Iris pigment epithelial cell (primary cell): ENCODE measurements around the gene AHCYL1.
"Not testable (repeated sequence)": the region's sequence is repeated elsewhere in the genome, so short reads cannot be mapped to it uniquely, and the experiment has no call there.

Experiments used
- DNase-seq: peaks from one replicate; pipeline ENCODE4 v3.0.0-alpha.2; 2011; ENCODE audit warnings: low read depth

Gene AHCYL1

DNA sequence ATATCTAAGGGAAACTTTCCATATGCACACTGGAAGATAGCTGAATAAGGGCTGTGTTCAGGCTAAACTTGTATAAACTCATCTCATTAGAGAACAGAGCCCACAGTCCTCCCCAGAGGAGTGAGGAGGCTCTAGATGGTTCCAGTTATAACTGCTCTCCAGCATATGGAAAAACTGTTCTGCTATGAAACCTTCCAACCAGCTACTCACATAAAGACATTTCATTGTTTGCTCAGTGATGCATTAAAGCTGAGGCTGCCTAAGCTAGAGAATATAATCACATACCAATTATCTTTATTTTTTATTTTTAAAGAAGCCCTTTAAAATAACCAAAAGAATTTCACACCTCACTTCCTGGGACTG is 13.3 kb downstream of the AHCYL1 start:
- DNase-seq: no peak

DNA sequence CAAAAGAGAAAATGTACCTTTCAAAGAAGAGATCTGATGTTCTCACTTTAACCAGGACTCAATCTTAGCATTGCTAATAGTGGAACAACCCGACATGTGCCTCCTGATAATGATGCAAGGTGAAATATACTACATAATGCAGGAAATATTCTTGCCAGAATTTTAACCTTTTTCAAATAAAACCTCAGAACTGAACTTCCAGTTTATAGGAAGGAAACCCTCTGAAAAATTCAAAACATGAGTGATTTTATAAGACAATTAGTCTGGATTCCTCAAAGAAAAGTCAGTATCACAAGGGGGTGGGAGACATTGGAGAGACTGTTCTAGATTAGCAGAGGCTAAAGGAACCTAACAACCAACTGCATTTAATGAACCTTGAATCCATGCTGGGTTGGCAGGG is 18.1 kb downstream of the AHCYL1 start:
- no peak for DNase-seq

GRCh38 chr1:110003747-110004428 is 19.3 kb downstream of the AHCYL1 start:
- peak; percentile 100 for DNase-seq

GRCh38 chr1:110004583-110004982 is 20.0 kb downstream of the AHCYL1 start:
- no peak for DNase-seq

- DNase-seq: peak; percentile 76
Observed at GRCh38 chr1:110005971-110006370, 21.4 kb downstream of the AHCYL1 start.

GRCh38 chr1:110006516-110006915 is 22.0 kb downstream of the AHCYL1 start:
- no peak for DNase-seq

- DNase-seq: no peak
Observed at GRCh38 chr1:110007046-110007830, 22.7 kb downstream of the AHCYL1 start.

DNA sequence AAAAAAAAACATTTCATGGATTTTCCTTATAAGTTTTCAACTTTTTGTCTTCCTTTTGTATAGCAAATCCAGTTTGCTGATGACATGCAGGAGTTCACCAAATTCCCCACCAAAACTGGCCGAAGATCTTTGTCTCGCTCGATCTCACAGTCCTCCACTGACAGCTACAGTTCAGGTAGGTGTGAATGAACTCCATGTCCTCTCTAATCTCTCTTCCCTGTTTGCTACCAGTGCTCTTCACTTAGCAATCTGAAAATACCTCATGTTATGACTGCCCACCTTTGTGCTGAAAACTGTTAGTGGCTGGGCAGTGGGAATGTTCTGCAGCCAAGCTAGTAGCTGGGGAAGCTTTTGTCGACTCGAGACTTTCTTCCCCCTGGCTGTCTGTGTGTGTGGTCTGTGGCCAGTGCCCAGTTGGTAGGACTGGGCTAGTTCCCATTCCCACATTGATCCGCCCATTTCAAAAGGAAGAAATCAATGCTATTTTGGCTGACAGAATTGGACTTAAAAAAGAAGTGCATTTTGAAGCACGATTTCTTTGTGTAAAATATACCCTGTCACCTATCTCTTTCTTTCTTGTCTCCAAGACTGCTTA is 24.5 kb downstream of the AHCYL1 start:
- no peak for DNase-seq

- peak; percentile 73 for DNase-seq
Observed at GRCh38 chr1:110011527-110012041, 27.0 kb downstream of the AHCYL1 start.

- DNase-seq: no peak
Observed at GRCh38 chr1:110012100-110012780, 27.7 kb downstream of the AHCYL1 start.

DNA sequence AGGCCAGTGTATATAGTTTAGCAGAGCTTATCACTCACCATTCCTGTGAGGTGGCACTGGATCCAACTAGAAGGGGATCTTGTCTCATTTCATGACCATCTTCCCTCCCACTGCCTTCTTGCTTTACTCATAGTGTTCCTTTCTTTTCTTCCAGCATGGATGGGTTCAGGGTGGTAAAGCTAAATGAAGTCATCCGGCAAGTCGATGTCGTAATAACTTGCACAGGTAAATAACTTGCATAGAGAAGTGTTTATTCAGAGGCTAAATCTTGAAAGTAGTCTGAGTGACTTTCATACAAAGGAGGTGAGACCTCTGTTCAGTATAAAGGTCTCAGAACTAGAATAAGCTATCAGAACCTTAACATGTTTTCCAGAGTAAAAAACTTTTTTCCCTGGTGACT is 33.2 kb downstream of the AHCYL1 start:
- no peak for DNase-seq

- no peak for DNase-seq
Observed at GRCh38 chr1:110018396-110018795, 33.8 kb downstream of the AHCYL1 start.

DNA sequence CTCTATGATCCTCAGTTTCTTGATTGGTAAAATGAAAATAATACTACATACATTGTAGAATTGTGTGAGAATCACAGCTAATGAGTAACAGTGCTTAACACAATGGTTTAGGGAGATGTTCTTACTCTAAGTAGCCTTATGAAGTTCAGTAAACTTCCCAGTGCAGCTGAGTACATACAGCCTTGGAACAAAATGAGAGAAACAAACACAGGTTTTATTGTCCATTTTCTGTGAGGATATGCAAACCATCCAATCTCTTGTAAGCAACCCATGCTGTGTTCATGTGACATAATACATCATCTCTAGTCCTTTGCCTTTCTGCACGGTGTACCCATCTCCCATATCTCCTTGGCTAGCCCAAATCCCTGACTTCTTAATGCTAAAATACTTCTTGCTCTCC is 35.2 kb downstream of the AHCYL1 start:
- DNase-seq: no peak

GRCh38 chr1:110021285-110021684 is 36.7 kb downstream of the AHCYL1 start:
- DNase-seq: no peak

DNA sequence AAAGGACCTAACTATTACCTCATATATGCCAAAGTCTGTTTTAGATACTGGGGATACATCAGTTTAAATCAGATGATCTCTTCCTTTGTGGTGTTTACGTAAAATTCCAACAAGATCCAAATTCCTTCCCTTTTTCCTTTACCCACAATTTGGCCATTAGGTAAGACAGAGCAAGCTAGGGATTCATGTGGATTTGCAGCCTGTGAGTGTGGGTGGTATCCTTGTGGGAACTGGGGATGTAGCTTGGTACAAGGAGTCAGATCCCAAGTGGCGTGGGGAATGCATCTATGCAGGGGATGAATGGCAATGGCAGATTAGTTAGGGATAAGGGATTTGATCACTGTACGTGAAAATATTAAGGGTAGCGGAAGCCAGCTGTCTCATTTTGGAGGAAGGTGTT is 40.0 kb downstream of the AHCYL1 start:
- DNase-seq: no peak

DNA sequence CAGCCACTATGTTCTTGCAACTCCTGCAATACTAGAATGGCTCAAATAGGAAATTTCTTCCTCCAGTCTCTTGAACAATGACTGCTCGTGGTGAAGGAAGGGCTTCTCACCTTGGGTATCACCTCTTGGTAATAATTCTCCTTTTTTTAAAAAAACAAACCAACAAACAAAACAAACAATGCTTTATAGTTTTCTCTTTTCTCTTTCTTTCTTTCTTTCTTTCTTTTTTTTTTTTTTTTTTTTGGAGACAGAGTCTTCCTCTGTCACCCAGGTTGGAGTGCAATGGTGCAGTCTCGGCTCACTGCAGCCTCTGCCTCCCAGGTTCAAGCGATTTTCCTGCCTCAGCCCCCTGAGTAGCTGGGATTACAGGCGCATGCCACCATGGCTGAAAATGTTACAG is 46.1 kb downstream of the AHCYL1 start:
- DNase-seq: not testable (repeated sequence)

- DNase-seq: no peak
Observed at GRCh38 chr1:110032327-110032726, 47.8 kb downstream of the AHCYL1 start.

- no peak for DNase-seq
Observed at GRCh38 chr1:110033421-110033820, 48.9 kb downstream of the AHCYL1 start.

GRCh38 chr1:110034040-110034450 is 49.5 kb downstream of the AHCYL1 start:
- no peak for DNase-seq

- DNase-seq: peak; percentile 97
Observed at GRCh38 chr1:110034451-110035235, 50.1 kb downstream of the AHCYL1 start, which contains the start of gene STRIP1. Gene STRIP1 (plus strand): TSS chr1:110034624. CDS start chr1:110034638, 14 bp downstream.

DNA sequence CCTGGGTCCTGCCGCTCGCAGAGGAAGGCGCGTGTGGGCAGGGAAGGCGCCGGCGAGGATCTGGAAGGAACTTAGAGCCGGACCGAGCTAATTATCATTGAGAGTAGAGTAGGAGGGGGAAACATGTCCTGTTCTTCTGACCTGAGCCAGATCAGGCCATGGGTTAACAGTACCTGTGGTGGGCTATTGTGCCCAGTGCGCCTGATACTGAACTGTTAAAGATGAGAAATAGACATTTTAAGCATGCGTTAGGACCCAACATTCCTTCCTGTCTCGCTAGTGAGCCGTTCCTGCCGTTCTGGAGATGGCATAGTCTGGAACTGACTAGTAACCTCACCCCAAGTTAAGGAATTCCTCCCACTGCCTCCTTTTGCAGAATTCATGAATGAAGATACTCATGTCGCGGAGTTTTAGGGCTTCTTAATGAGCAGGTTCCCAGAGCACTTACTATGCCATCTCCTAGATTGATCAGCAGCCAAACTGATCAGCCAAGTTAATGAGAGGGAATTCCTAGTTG is 50.7 kb downstream of the AHCYL1 start:
- peak; percentile 41 for DNase-seq
